OCI-LY1 (cell line): ENCODE results near the gene BEAN1.

Source experiments
- CTCF ChIP-seq: fragments of 200-600 bp; sonication (generic), shearing (Covaris generic); IDR thresholded peaks from 2 replicates; pipeline ENCODE4 v1.5.1; 2017; ENCODE audit warnings: mild to moderate bottlenecking, antibody characterized with exemption, low read length, moderate library complexity, mixed read lengths
- EZH2 ChIP-seq: fragments of 200-600 bp; sonication (generic), shearing (Covaris generic); IDR thresholded peaks from 2 replicates; pipeline ENCODE4 v1.8.0; 2017; ENCODE audit warnings: borderline replicate concordance, mixed run types, mild to moderate bottlenecking, antibody characterized with exemption, low read length, moderate library complexity, mixed read lengths

- TF ChIP-seq CTCF, result no peak
- TF ChIP-seq EZH2, result no peak
Measured at GRCh38 chr16:66443269-66443652, 16.2 kb downstream of the BEAN1 start.
